WTC11 (cell line): ENCODE data around the gene INPP5F.

Experiments
- CTCF ChIP-seq: fragments of 200-600 bp; IDR thresholded peaks from 2 replicates; pipeline ENCODE4 v1.8.0; 2022; ENCODE audit warnings: antibody characterized with exemption
- IRF1 ChIP-seq: sonication (generic); formaldehyde crosslinking; IDR thresholded peaks from 2 replicates; pipeline ENCODE4 v1.8.0; 2023; ENCODE audit warnings: missing genetic modification reagents
- ZBTB21 ChIP-seq: sonication (generic); formaldehyde crosslinking; IDR thresholded peaks from 2 replicates; pipeline ENCODE4 v1.8.1; 2023; ENCODE audit warnings: mild to moderate bottlenecking, missing genetic modification reagents, borderline replicate concordance

DNA sequence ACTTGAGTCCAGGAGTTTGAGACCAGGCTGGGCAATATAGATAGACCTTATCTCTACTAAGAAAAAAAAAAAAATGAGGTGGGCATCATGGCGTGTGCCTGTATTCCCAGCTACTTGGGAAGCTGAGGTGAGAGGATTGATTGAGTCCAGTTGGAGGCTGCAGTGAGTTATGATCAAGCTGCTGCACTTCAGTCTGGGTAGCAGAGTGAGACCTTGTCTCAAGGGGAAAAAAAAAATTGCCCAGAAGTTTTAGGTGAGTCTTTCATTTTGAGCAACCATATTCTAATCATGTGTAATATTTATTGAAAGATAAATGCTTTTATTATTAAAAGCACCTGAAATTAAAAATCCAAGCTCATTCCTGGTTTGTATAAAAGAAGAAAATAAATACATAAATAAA is 13.1 kb downstream of the INPP5F start:
- TF ChIP-seq IRF1 = no peak
- no peak for TF ChIP-seq ZBTB21 (CRISPR knock-in tag)
- TF ChIP-seq CTCF = no peak
